ENCODE data around the gene NAA15. TPM values are rescaled to one million over a fixed set of nuclear protein-coding genes. Genes with fewer than 3 reads are reported as not detected.

The NAA15 gene
- total RNA-seq, 1 donor from 2014 or later: 35.8 TPM

DNA sequence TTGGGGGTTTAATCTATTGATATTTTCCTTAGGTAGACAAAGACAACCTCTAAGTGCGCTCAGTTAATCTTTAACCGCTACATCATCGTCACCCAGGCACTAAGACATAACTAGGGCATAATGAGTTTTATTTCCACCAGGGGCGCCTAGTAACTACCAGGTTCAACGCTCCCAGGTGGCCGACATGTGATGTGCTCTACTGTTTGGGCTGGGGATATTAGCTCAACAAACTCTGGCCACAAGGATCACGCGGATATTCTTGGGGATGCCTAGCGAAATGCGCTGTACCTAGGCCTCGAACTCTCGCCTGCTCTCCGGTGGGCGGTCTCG is 151.7 kb downstream of the NAA15 start:
- FAIRE-seq (no peak), DNase-seq (ENCODE audit: low read depth) (peak; percentile 77)
- H3K27me3 ChIP-seq (ENCODE audit: control insufficient read depth, insufficient read depth, low read length): no peaks in the 10 kb centered on the region
- TF ChIP-seq CTCF (IDR thresholded peaks at IDR 0.05; ENCODE audit: insufficient read depth, low read length, severe bottlenecking): peak; percentile 46
- no peaks in the 10 kb centered on the region for H3K36me3 ChIP-seq (ENCODE audit: control insufficient read depth, insufficient read depth, low read length)
- H3K4me3 ChIP-seq (ENCODE audit: low read depth, low read length): peak overlapping the region; percentile 96

DNA sequence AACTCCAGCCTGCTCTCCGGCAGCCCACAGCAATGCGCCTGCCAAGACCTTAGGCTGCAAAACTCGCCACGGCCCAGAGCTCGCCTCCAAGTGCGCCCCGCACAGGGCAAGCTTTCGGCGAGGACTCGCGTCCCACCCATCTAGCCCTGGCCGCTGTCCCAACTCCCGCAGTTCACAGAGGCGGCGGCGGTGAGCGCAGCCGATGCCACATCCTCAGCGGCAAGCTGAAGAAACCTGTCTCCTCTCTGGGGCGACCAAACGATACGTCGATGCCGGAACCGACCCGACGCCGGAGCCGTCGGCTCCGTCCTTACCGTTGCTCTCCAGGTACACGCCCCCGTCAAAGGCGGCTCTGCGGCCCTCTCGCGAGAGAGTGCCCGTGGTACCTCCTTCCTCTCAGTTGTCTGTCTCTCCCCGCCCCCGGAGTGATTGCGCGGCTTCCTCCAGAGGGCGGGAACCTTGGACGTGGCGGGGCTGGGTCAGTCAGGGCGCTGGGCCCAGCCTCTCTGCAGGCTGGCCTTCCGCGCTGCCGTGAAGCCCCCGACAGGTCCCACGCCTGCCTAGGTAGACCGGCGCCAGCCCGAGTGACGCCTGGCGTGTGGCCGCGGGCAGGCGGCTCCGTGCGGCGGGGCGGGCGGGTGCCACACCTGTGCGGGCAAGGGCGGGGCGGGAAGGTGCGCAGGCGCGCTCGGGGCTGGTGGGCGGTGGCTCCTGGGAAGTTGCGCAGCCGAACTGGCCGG is 152.2 kb downstream of the NAA15 start:
- Histone ChIP-seq H3K36me3 (ENCODE audit: control insufficient read depth, insufficient read depth, low read length) (no peaks in the 10 kb centered on the region), H3K27me3 (ENCODE audit: control insufficient read depth, insufficient read depth, low read length) (no peaks in the 10 kb centered on the region), H3K4me3 (ENCODE audit: low read depth, low read length) (peak overlapping the region; percentile 96)
- FAIRE-seq: no peak
- peak; percentile 92 for DNase-seq (ENCODE audit: low read depth)
- peak; percentile 0 for TF ChIP-seq CTCF (IDR thresholded peaks at IDR 0.05; ENCODE audit: insufficient read depth, low read length, severe bottlenecking)

GRCh38 chr4:139454111-139455045 is 153.1 kb downstream of the NAA15 start, which contains the start of gene RAB33B:
TSS of gene RAB33B (plus strand) at chr4:139454121. CDS start at chr4:139454196, 75 bp downstream.
- no peak for TF ChIP-seq CTCF (IDR thresholded peaks at IDR 0.05; ENCODE audit: insufficient read depth, low read length, severe bottlenecking)
- Histone ChIP-seq H3K36me3 (ENCODE audit: control insufficient read depth, insufficient read depth, low read length) (no peaks in the 10 kb centered on the region), H3K27me3 (ENCODE audit: control insufficient read depth, insufficient read depth, low read length) (no peaks in the 10 kb centered on the region), H3K4me3 (ENCODE audit: low read depth, low read length) (peak within 1 kb of the TSS; percentile 96)
- DNase-seq (ENCODE audit: low read depth): peak; percentile 13
- no peak for FAIRE-seq

DNA sequence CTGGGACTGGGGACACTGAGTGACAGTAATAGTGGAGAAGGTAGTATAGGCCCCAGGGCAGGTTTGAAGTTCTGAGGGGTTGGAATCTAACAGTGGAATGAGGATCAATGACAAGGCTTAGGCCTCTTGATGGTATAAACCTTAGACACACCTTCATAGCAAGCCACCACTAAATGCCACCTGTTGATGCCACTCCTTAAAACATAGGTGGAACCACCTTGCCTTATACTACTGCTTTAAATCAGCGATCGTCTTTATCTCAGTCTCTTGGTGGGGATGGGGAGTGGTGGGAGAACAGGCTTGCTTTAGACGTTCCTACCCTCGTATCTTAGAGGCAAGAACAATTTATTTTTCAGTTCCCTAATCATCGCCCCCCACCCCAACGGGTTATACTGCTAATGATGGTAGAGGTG is 153.8 kb downstream of the NAA15 start:
- FAIRE-seq: no peak
- Histone ChIP-seq H3K36me3 (ENCODE audit: control insufficient read depth, insufficient read depth, low read length) (no peaks in the 10 kb centered on the region), H3K4me3 (ENCODE audit: low read depth, low read length) (peak overlapping the region; percentile 96), H3K27me3 (ENCODE audit: control insufficient read depth, insufficient read depth, low read length) (no peaks in the 10 kb centered on the region)
- DNase-seq (ENCODE audit: low read depth): no peak
- TF ChIP-seq CTCF (IDR thresholded peaks at IDR 0.05; ENCODE audit: insufficient read depth, low read length, severe bottlenecking): no peak

DNA sequence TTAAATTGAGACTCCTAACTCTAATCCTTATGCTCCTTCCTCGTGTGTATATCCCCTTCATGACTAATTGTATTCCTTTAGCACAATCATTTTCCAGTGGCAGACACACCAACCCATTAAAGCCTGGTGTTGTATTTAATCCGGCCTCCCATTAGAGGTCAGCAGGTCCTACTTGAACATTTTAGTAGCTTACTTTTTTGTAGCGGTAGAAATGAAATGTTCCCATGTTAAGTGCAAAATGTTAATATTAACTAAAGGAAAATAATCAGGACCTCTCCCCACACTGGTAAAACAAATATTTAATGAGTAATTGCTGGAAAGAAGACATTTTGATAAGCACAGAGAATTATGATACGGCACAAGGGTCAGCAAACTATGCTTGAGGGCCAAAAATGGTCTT is 156.0 kb downstream of the NAA15 start:
- DNase-seq (ENCODE audit: low read depth): peak; percentile 47
- no peak for TF ChIP-seq CTCF (IDR thresholded peaks at IDR 0.05; ENCODE audit: insufficient read depth, low read length, severe bottlenecking)
- H3K4me3 ChIP-seq (ENCODE audit: low read depth, low read length): no peak overlapping the region
- no peaks in the 10 kb centered on the region for H3K27me3 ChIP-seq (ENCODE audit: control insufficient read depth, insufficient read depth, low read length)
- FAIRE-seq: no peak
- no peaks in the 10 kb centered on the region for H3K36me3 ChIP-seq (ENCODE audit: control insufficient read depth, insufficient read depth, low read length)

Data from bronchial epithelial cell (primary cell).